Naive thymus-derived CD4-positive, alpha-beta T cell (primary cell): ENCODE data around the gene PDIA4. TPM values are rescaled to one million over a fixed set of nuclear protein-coding genes. Genes with fewer than 3 reads are reported as not detected.

Source experiments
- ATAC-seq: fragments of 150-1000 bp; cut with Tn5 transposase; 2 replicates; pipeline ENCODE4 v1.10.0; 2021; ENCODE audit warnings: mild to moderate bottlenecking, moderate library complexity
- CTCF ChIA-PET: fragments of 350-600 bp; sonication (Branson Sonifier 250); formaldehyde crosslinking; loops from one replicate; lab custom pipeline; 2021; ENCODE audit warnings: antibody characterized with exemption; lab: Charles Lee
- POLR2A ChIA-PET: fragments of 350-600 bp; sonication (Branson Sonifier 250); formaldehyde crosslinking; loops from one replicate; lab custom pipeline; 2021; ENCODE audit warnings: antibody characterized with exemption, inconsistent platforms; lab: Charles Lee
- DNase-seq, 9 donors: peaks; one replicate each; pipeline versions ENCODE4 v3.0.0 to v3.0.0-alpha.2; 2020 to 2022; ENCODE audit warnings: mixed read lengths in 1 of 9
- H3K27ac ChIP-seq: one replicate; pipeline ENCODE4 v1.7.0; 2013; ENCODE audit warnings: mild to moderate bottlenecking, low read depth, low read length, moderate library complexity
- H3K27me3 ChIP-seq, 2 donors: one replicate each; pipeline ENCODE4 v1.7.0; 2013; ENCODE audit warnings: low read length in 2 of 2, mild to moderate bottlenecking in 2 of 2, moderate library complexity in 2 of 2; ENCODE audit not compliant: control insufficient read depth in 2 of 2, insufficient read depth in 2 of 2
- H3K36me3 ChIP-seq, 3 experiments: 1 replicate in 2 of 3; 2 replicates in 1 of 3; pipeline ENCODE4 v1.7.0; 2013; ENCODE audit warnings: low read length in 3 of 3, mild to moderate bottlenecking in 3 of 3, moderate library complexity in 1 of 3; ENCODE audit not compliant: insufficient read depth in 3 of 3, control insufficient read depth in 2 of 3
- H3K4me1 ChIP-seq, 2 donors: one replicate each; pipeline ENCODE4 v1.7.0; 2013; ENCODE audit warnings: low read length in 2 of 2, mild to moderate bottlenecking in 2 of 2, moderate library complexity in 1 of 2; ENCODE audit not compliant: control insufficient read depth in 2 of 2, insufficient read depth in 2 of 2
- H3K4me3 ChIP-seq: 2 replicates; pipeline ENCODE4 v1.7.0; 2013; ENCODE audit warnings: mild to moderate bottlenecking, low read length
- H3K9me3 ChIP-seq, 3 experiments: 1 replicate in 2 of 3; 2 replicates in 1 of 3; pipeline ENCODE4 v1.7.0; 2013; ENCODE audit warnings: low read length in 3 of 3; ENCODE audit not compliant: control insufficient read depth in 2 of 3
- H3K27ac Mint-ChIP-seq, 9 donors: one replicate each; pipeline ENCODE4 v1.8.0; 2020 to 2022; ENCODE audit warnings: mixed read lengths in 9 of 9, mild to moderate bottlenecking in 8 of 9, moderate library complexity in 5 of 9, inconsistent platforms in 2 of 9
- H3K27me3 Mint-ChIP-seq, 5 donors: one replicate each; pipeline ENCODE4 v1.8.0; 2021 to 2022; ENCODE audit warnings: mixed read lengths in 5 of 5, mild to moderate bottlenecking in 1 of 5
- H3K36me3 Mint-ChIP-seq, 5 donors: one replicate each; pipeline ENCODE4 v1.8.0; 2020 to 2022; ENCODE audit warnings: mixed read lengths in 5 of 5, mild to moderate bottlenecking in 3 of 5, inconsistent platforms in 1 of 5
- H3K4me1 Mint-ChIP-seq, 7 donors: one replicate each; pipeline ENCODE4 v1.8.0; 2020 to 2022; ENCODE audit warnings: mixed read lengths in 7 of 7, mild to moderate bottlenecking in 3 of 7, inconsistent platforms in 1 of 7
- H3K4me3 Mint-ChIP-seq, 10 donors: one replicate each; pipeline ENCODE4 v1.8.0; 2020 to 2022; ENCODE audit warnings: mild to moderate bottlenecking in 10 of 10, mixed read lengths in 10 of 10, moderate library complexity in 6 of 10, inconsistent platforms in 2 of 10
- H3K9me3 Mint-ChIP-seq, 11 donors: one replicate each; pipeline ENCODE4 v1.8.0; 2020 to 2022; ENCODE audit warnings: mixed read lengths in 11 of 11, mild to moderate bottlenecking in 4 of 11, inconsistent platforms in 1 of 11, moderate library complexity in 1 of 11
- intact Hi-C, 2 donors: fragments of 100-400 bp; cut with micrococcal nuclease; formaldehyde crosslinking; loops; one replicate each; pipeline ENCODE4 v1.15.1; 2023
- polyA plus RNA-seq, 2 donors: library from polyadenylated mRNA; unstranded; fragments of 300-500 nt; fragmentation: Illumina TruSeq; gene quantifications; one replicate each; pipeline ENCODE4 v1.2.3, GENCODE V29; 2021
- total RNA-seq, 6 experiments: library from RNA in 5 of 6; stranded (reverse) in 5 of 6; gene quantifications; 1 replicate in 5 of 6; 2 replicates in 1 of 6; pipeline ENCODE4 v1.2.3 and lab custom pipeline; 2021 to 2026

PDIA4 gene
- total and polyA plus RNA-seq, 7 experiments from 2014 or later: 38.2 to 157 (median 76.0) TPM

DNA sequence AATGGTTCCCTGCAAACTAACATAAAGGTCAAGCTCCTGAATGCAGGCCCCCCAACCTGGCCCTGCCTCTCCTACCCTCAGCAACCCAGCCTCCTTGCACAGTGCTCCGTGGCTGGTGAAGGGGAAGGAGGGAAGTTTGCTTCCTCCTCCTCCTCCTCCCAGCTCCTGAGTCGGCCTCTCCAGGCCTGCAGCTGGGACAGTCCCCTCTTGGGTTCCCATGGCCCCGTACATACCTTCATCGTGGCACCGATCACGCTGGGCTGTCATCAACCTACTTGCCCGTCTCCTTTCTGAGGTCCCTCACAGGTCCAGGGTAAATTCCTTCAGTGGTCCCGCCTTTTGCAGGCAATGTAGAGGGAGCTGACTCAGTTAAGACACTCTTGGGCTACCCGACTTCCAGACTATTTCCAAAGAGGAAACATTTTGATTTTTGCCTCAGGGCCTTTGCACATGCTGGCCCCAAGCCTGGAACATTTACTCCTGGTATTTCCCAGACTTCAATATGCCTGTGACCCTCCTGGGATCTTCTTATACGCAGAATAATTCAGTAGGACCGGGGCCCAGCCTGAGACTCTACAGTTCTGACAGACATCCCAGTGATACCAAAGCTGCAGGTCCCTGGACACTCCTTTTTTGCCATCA is 26.8 kb downstream of the PDIA4 start:
- Histone ChIP-seq H3K4me3 (no peak overlapping the region), H3K4me1 (no peaks in the 10 kb centered on the region), H3K27me3 (no peaks in the 10 kb centered on the region), H3K9me3 (no peaks in the 10 kb centered on the region), H3K27ac (no peak overlapping the region), H3K36me3 (peaks cover 0 to 35% (median 0%) of the 10 kb centered on the region in 3 experiments)
- H3K4me1 Mint-ChIP-seq: peaks cover 0 to 6% (median 5%) of the 10 kb centered on the region in 7 donors
- intact Hi-C loops: no loop called here
- ChIA-PET CTCF (interaction anchor here (2.0 kb wide), 1 partner anchor 18 kb away, joined by 5 read pairs; no protein-coding TSS in a partner anchor), POLR2A (interaction anchor here (1.2 kb wide), 1 partner anchor 26 kb away, joined by 4 read pairs; no protein-coding TSS in a partner anchor)
- DNase-seq (no peak), ATAC-seq (no peak)
- H3K36me3 Mint-ChIP-seq: peaks cover 3 to 13% (median 7%) of the 10 kb centered on the region in 5 donors
- peaks cover 0 to 2% (median 0%) of the 10 kb centered on the region in 11 donors for H3K9me3 Mint-ChIP-seq
- no peaks in the 10 kb centered on the region for H3K27me3 Mint-ChIP-seq
- peak overlapping the region in 4 of 9 donors; percentile 28 to 84 (median 47) for H3K27ac Mint-ChIP-seq
- no peak overlapping the region for H3K4me3 Mint-ChIP-seq

DNA sequence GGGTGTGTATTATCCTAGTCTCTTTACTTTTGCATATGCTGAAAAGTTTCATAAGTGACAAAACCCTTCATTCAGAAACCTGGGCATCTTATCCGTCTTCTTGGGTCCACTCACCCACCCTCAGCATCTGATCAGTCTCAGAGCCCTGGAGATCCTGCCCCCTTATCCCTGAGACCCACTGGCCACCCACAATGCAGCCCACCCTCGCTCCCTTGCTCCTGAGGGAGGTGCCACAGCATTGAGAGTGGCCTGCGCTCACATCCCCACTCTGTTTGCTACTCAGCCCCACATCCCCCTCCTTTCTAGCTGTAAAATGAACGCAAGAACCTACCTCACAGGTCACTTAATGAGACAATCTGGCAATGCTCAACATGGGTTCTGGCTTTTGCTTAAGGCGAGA is 27.3 kb downstream of the PDIA4 start:
- H3K27ac Mint-ChIP-seq: peak overlapping the region in 4 of 9 donors; percentile 28 to 84 (median 42)
- Histone ChIP-seq H3K4me1 (no peaks in the 10 kb centered on the region), H3K27ac (no peak overlapping the region), H3K27me3 (no peaks in the 10 kb centered on the region), H3K9me3 (no peaks in the 10 kb centered on the region), H3K36me3 (peaks cover 0 to 30% (median 0%) of the 10 kb centered on the region in 3 experiments), H3K4me3 (no peak overlapping the region)
- intact Hi-C loops: no loop called here
- H3K9me3 Mint-ChIP-seq: peaks cover 0 to 2% (median 0%) of the 10 kb centered on the region in 11 donors
- POLR2A ChIA-PET: interaction anchor here (1.2 kb wide), 1 partner anchor 65 kb away, joined by 4 read pairs; no protein-coding TSS in a partner anchor
- no peak for DNase-seq
- H3K36me3 Mint-ChIP-seq: peaks cover 3 to 13% (median 7%) of the 10 kb centered on the region in 5 donors
- no peaks in the 10 kb centered on the region for H3K27me3 Mint-ChIP-seq
- ATAC-seq: no peak
- CTCF ChIA-PET: no interaction called here
- H3K4me3 Mint-ChIP-seq: no peak overlapping the region
- H3K4me1 Mint-ChIP-seq: peaks cover 0 to 4% (median 4%) of the 10 kb centered on the region in 7 donors

GRCh38 chr7:148999192-148999591 is 29.1 kb downstream of the PDIA4 start:
- Mint-ChIP-seq H3K4me3 (no peak overlapping the region), H3K36me3 (peaks cover 3 to 13% (median 6%) of the 10 kb centered on the region in 5 donors), H3K27me3 (no peaks in the 10 kb centered on the region), H3K9me3 (peaks cover 0 to 2% (median 0%) of the 10 kb centered on the region in 11 donors), H3K27ac (no peak overlapping the region), H3K4me1 (no peaks in the 10 kb centered on the region)
- H3K27ac ChIP-seq: no peak overlapping the region
- no peaks in the 10 kb centered on the region for H3K27me3 ChIP-seq
- no peaks in the 10 kb centered on the region for H3K4me1 ChIP-seq
- no peaks in the 10 kb centered on the region for H3K9me3 ChIP-seq
- CTCF ChIA-PET: interaction anchor here (0.6 to 1.0 kb wide), 2 partner anchors 19 to 148 kb away, joined by 3 read pairs; partner anchors contain the start of gene ZNF398
- DNase-seq (no peak), ATAC-seq (no peak)
- H3K36me3 ChIP-seq: peaks cover 0 to 17% (median 0%) of the 10 kb centered on the region in 3 experiments
- intact Hi-C loops: no loop called here
- H3K4me3 ChIP-seq: no peak overlapping the region
- POLR2A ChIA-PET: no interaction called here

DNA sequence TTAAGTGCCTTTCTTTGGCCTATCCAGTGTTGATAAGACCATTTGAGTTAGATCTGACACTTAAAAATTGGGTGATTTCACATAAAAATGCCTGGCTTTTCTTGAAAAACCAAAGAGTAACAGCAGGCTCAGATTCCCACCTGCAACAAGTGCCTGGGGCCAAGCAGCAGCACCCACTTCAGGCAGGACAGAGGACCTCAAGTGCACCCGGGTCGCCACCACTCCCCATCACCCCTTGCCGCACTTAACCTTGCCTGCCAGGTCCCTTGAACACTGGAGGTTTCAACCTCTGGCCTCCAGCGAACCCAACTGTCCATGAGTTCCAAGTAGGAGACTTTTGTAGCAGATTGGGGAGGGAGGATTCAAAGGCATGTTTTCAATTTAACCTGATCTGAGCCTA is 30.8 kb downstream of the PDIA4 start:
- Histone ChIP-seq H3K27ac (no peak overlapping the region), H3K27me3 (no peaks in the 10 kb centered on the region), H3K9me3 (no peaks in the 10 kb centered on the region), H3K4me1 (no peaks in the 10 kb centered on the region), H3K36me3 (peaks cover 0 to 2% (median 0%) of the 10 kb centered on the region in 3 experiments), H3K4me3 (no peak overlapping the region)
- DNase-seq: no peak
- Mint-ChIP-seq H3K27me3 (no peaks in the 10 kb centered on the region), H3K27ac (peak overlapping the region in 1 of 9 donors; percentile 65), H3K9me3 (peaks cover 0 to 2% (median 0%) of the 10 kb centered on the region in 11 donors), H3K36me3 (peaks cover 0 to 6% (median 0%) of the 10 kb centered on the region in 5 donors), H3K4me3 (no peak overlapping the region), H3K4me1 (no peaks in the 10 kb centered on the region)
- POLR2A ChIA-PET: no interaction called here
- CTCF ChIA-PET: no interaction called here
- no peak for ATAC-seq
- intact Hi-C loops: no loop called here

DNA sequence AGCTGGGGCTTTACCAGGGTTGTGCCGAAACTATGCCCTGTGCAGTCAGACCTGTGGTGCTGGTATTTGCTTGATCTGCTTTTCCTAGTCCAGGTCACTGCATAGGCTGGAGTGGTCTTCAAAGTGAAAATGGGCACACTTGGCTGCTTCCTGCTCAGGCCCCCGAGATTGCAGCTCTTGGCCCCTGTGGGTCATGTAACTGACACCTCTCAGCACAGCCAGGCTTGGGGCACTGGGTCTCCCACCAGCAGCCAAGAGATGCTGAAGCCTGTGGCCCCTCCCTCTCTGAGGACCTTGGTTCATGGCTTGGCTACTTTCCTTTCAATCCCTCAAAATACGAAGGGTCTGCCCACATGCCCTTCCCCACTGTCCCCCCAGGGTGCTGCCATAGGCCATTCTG is 33.7 kb downstream of the PDIA4 start:
- CTCF ChIA-PET: no interaction called here
- H3K4me3 ChIP-seq: no peak overlapping the region
- H3K4me1 ChIP-seq: no peaks in the 10 kb centered on the region
- H3K9me3 Mint-ChIP-seq: peaks cover 0 to 3% (median 0%) of the 10 kb centered on the region in 11 donors
- H3K36me3 Mint-ChIP-seq: no peaks in the 10 kb centered on the region
- no peak overlapping the region for H3K27ac ChIP-seq
- ATAC-seq (no peak), DNase-seq (no peak)
- no peaks in the 10 kb centered on the region for H3K4me1 Mint-ChIP-seq
- no peaks in the 10 kb centered on the region for H3K27me3 Mint-ChIP-seq
- H3K27me3 ChIP-seq: no peaks in the 10 kb centered on the region
- intact Hi-C loops: no loop called here
- no peaks in the 10 kb centered on the region for H3K9me3 ChIP-seq
- no peak overlapping the region for H3K27ac Mint-ChIP-seq
- no peak overlapping the region for H3K4me3 Mint-ChIP-seq
- H3K36me3 ChIP-seq: no peaks in the 10 kb centered on the region
- POLR2A ChIA-PET: no interaction called here

DNA sequence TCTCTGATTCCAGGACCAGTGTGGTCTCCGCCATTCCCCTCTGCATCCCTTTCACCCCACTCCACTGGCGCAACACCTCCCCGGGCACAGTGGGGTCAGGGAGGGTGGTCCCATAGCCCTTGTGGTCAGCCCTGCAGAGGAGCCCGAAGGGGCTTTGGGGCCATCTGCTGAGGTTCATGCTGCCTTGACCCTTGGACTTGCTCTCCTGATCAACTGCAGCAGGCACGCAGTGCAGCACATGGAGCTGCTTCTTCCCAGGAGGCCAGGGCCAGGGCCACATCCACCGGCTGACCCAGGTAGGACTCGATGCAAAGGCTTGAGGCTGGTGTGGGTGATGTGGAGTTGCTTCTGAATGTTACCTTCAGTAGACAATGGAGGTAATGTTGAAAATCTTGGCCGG is 35.1 kb downstream of the PDIA4 start:
- Mint-ChIP-seq H3K27me3 (peaks cover 0 to 3% (median 0%) of the 10 kb centered on the region in 5 donors), H3K27ac (no peak overlapping the region), H3K36me3 (peaks cover 0 to 2% (median 0%) of the 10 kb centered on the region in 5 donors), H3K4me3 (no peak overlapping the region), H3K9me3 (peaks cover 0 to 3% (median 0%) of the 10 kb centered on the region in 11 donors), H3K4me1 (peaks cover under 1 to 9% (median 4%) of the 10 kb centered on the region in 7 donors)
- Histone ChIP-seq H3K9me3 (no peaks in the 10 kb centered on the region), H3K36me3 (no peaks in the 10 kb centered on the region), H3K27me3 (no peaks in the 10 kb centered on the region), H3K4me1 (peaks cover 2 to 4% of the 10 kb centered on the region in 2 donors), H3K4me3 (no peak overlapping the region), H3K27ac (no peak overlapping the region)
- ChIA-PET POLR2A (interaction anchor here (0.6 kb wide), 1 partner anchor 53 kb away, joined by 3 read pairs; no protein-coding TSS in a partner anchor), CTCF (no interaction called here)
- DNase-seq: no peak
- intact Hi-C loops: no loop called here
- no peak for ATAC-seq
